GM21515 (cell line): Measurements from ENCODE around the gene BATF2.

Experiments used
- ATAC-seq: cut with Tn5 transposase; IDR thresholded peaks from one replicate; pipeline ENCODE4 v1.9.1; 2021; ENCODE audit not compliant: unreplicated experiment

Gene BATF2

GRCh38 chr11:64970731-64971151, 26.0 kb downstream of the BATF2 start:
- ATAC-seq, result no peak

GRCh38 chr11:64969209-64969608, 27.6 kb downstream of the BATF2 start:
- no peak for ATAC-seq

- no peak for ATAC-seq
Measured at GRCh38 chr11:64967375-64967774, 29.4 kb downstream of the BATF2 start.

DNA sequence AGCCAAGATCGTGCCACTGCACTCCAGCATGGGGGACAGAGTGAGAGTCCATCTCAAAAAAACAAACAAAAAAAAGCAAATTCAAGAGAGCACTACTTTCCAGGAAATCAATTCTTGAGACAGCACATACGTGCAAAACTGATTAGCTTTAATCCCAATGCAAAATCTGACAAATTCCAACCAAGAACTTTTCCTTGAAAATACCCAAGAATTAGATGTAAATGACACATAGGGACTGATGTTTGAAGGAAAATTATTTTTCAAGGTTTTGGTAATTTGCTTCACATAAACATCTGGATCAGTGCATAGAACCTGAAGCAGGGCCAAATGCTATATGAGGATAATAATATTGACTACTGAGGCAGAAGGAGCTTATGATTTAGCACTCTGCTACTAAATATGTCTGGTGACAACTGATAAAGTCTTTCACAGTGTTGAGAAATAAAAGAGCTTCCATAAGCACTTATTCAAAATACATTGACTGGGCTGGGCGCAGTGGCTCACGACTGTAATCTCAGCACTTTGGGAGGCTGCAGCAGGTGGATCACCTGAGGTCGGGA, 33.6 kb downstream of the BATF2 start:
- no peak for ATAC-seq

- ATAC-seq, result no peak
Measured at GRCh38 chr11:64960719-64961118, 36.1 kb downstream of the BATF2 start.

- no peak for ATAC-seq
Measured at GRCh38 chr11:64959498-64959897, 37.3 kb downstream of the BATF2 start.

DNA sequence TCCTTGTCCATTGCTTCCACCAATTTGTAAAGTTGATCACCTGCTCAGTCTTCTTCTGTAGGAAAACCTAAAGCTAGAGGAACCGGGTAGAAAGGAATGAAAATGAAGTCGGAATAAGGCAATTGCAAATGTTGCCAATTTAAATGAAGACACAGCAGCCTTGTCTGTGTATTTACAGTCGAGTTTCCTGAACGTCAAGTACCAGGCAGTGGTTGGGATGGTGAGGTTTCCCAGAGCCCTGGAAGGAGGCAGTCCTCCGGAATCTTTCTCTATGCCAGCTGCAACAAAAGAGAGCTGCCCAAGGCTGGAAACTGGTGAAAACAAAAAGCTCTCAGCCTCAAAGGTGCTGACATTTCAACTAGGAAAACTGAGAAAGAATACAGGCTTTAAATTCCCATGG, 42.6 kb downstream of the BATF2 start:
- ATAC-seq, result no peak

DNA sequence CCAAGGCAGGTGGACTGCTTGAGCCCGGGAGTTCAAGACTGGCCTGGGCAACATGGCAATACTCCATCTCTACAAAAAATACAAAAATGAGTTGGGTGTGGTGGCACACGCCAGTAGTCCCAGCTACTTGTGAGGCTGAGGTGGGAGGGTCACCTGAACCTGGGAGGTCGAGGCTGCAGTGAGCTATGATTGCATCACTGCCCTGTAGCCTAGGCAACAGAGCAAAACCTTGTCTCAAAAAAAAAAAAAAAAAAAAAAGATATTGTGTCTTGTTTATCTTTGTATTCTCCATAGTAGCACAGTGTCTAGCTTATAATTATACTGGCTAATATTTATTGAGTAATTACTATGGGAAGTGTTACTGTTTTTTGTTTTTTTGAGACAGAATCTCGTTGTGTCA, 45.2 kb downstream of the BATF2 start:
- no peak for ATAC-seq

DNA sequence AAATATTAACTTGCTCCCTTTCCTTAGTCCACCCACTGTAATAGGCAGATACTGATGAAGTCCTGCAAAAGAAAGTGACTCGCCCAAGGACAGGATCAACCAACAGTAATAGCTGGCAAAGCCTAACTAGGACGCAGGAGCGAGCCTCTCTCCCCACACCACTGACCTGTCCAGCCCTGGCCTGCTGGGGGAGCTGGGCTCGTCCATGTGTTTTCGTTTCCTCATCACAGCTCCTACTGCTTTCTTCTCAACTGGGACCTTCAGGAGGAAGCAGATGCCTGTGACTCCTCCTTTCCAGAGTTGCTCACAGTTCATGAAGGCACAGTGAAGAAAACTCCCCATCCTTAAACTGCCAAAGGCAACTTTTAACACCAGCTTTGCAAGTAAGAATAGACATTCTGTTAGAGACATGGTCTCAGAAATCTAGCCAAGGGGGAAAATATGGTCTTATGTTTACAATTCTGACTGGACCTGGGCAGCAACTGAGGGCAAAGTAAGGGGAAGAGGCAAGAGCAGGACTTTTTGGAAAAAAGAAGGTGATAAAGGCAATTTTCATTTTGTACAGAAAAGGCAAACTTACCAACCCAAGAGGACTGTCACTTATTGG, 49.5 kb downstream of the BATF2 start:
- no peak for ATAC-seq
